HEK293T (cell line): ENCODE data around the gene LEFTY2.

ENCODE experiments used
- BHLHE40 ChIP-seq: fragments of 450-650 bp; IDR thresholded peaks from 2 replicates; pipeline ENCODE4 v1.6.1; 2016; ENCODE audit warnings: mild to moderate bottlenecking, moderate library complexity, borderline replicate concordance
- CTBP1 ChIP-seq: fragments of 450-650 bp; IDR thresholded peaks from 2 replicates; pipeline ENCODE4 v1.6.1; 2016; ENCODE audit warnings: borderline replicate concordance
- ELF4 ChIP-seq: fragments of 450-650 bp; IDR thresholded peaks from 2 replicates; pipeline ENCODE4 v1.6.1; 2017; ENCODE audit warnings: antibody characterized with exemption
- FOXM1 ChIP-seq: fragments of 450-650 bp; IDR thresholded peaks from 2 replicates; pipeline ENCODE4 v1.6.1; 2017; ENCODE audit warnings: mild to moderate bottlenecking, borderline replicate concordance
- NFRKB ChIP-seq: fragments of 450-650 bp; IDR thresholded peaks from 2 replicates; pipeline ENCODE4 v1.6.1; 2016; ENCODE audit warnings: mild to moderate bottlenecking, moderate library complexity
- PKNOX1 ChIP-seq: fragments of 450-650 bp; IDR thresholded peaks from 2 replicates; pipeline ENCODE4 v1.6.1; 2016
- SP1 ChIP-seq: fragments of 450-650 bp; IDR thresholded peaks from 2 replicates; pipeline ENCODE4 v1.6.1; 2017
- SUZ12 ChIP-seq: fragments of 450-650 bp; IDR thresholded peaks from 2 replicates; pipeline ENCODE4 v1.6.1; 2016; ENCODE audit warnings: mild to moderate bottlenecking
- TARDBP ChIP-seq: fragments of 450-650 bp; IDR thresholded peaks from 2 replicates; pipeline ENCODE4 v1.6.1; 2016
- ZNF384 ChIP-seq: fragments of 450-650 bp; IDR thresholded peaks from 2 replicates; pipeline ENCODE4 v1.6.1; 2016

DNA sequence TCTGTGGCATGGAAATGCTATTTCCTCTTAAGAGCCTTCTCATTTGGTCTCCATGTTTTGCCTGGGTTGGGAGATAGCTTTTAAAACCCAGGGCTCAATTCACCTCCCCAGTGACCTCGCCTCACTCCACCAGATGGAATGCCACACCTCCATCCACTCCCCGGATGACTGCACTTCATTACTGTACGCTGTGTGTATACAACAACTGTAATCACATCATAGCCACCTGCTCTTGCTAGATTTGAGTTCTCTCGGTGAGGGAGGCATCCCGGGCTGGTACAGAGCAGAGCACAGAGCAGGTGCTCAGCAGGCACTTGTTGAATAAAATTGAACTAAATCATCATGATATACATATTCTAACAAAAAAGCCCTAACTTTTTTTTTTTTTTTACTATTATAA, 32.1 kb upstream of the LEFTY2 start:
- TF ChIP-seq CTBP1 (no peak), SUZ12 (no peak), FOXM1 (no peak), ELF4 (no peak), NFRKB (no peak), SP1 (no peak), ZNF384 (no peak), TARDBP (no peak), PKNOX1 (no peak), BHLHE40 (no peak)
